CD8-positive, alpha-beta memory T cell (primary cell): ENCODE measurements around the gene CLEC4D. TPM values are rescaled to one million over a fixed set of nuclear protein-coding genes. Genes with fewer than 3 reads are reported as not detected.

ENCODE experiments used
- CTCF ChIA-PET: fragments of 350-600 bp; sonication (Branson Sonifier 250); formaldehyde crosslinking; loops from one replicate; lab custom pipeline; 2021; ENCODE audit warnings: antibody characterized with exemption; lab: Charles Lee
- POLR2A ChIA-PET: fragments of 350-600 bp; sonication (Branson Sonifier 250); formaldehyde crosslinking; loops from one replicate; lab custom pipeline; 2021; ENCODE audit warnings: antibody characterized with exemption; lab: Charles Lee
- DNase-seq, 5 donors: peaks; one replicate each; pipeline versions ENCODE4 v3.0.0 to v3.0.0-alpha.2; 2020 to 2022; ENCODE audit warnings: mixed read lengths in 1 of 5
- H3K27ac ChIP-seq: one replicate; pipeline ENCODE4 v1.7.0; 2013; ENCODE audit warnings: low read depth, mild to moderate bottlenecking, low read length, moderate library complexity
- H3K27me3 ChIP-seq: 2 replicates; pipeline ENCODE4 v1.7.0; 2013; ENCODE audit warnings: low read length, mild to moderate bottlenecking; ENCODE audit not compliant: insufficient read depth, poor library complexity, severe bottlenecking
- H3K36me3 ChIP-seq: 2 replicates; pipeline ENCODE4 v1.7.0; 2013; ENCODE audit warnings: mild to moderate bottlenecking, low read length, moderate library complexity; ENCODE audit not compliant: insufficient read depth
- H3K4me1 ChIP-seq: 2 replicates; pipeline ENCODE4 v1.7.0; 2013; ENCODE audit warnings: mild to moderate bottlenecking, low read length, moderate library complexity; ENCODE audit not compliant: insufficient read depth
- H3K4me3 ChIP-seq: 2 replicates; pipeline ENCODE4 v1.7.0; 2013; ENCODE audit warnings: mild to moderate bottlenecking, low read length
- H3K9me3 ChIP-seq: 2 replicates; pipeline ENCODE4 v1.7.0; 2013; ENCODE audit warnings: mild to moderate bottlenecking, low read length
- H3K27ac Mint-ChIP-seq, 8 donors: one replicate each; pipeline ENCODE4 v1.8.0; 2020 to 2021; ENCODE audit warnings: mixed read lengths in 8 of 8, mild to moderate bottlenecking in 6 of 8, inconsistent platforms in 3 of 8, moderate library complexity in 3 of 8
- H3K27me3 Mint-ChIP-seq, 2 donors: one replicate each; pipeline ENCODE4 v1.8.0; 2020 to 2021; ENCODE audit warnings: mixed read lengths in 2 of 2, mild to moderate bottlenecking in 1 of 2, moderate library complexity in 1 of 2
- H3K36me3 Mint-ChIP-seq, 3 donors: one replicate each; pipeline ENCODE4 v1.8.0; 2020 to 2021; ENCODE audit warnings: mixed read lengths in 3 of 3, inconsistent platforms in 1 of 3, mild to moderate bottlenecking in 1 of 3
- H3K4me1 Mint-ChIP-seq, 3 donors: one replicate each; pipeline ENCODE4 v1.8.0; 2020 to 2021; ENCODE audit warnings: mixed read lengths in 3 of 3, inconsistent platforms in 1 of 3, mild to moderate bottlenecking in 1 of 3
- H3K4me3 Mint-ChIP-seq, 7 donors: one replicate each; pipeline ENCODE4 v1.8.0; 2020 to 2021; ENCODE audit warnings: mixed read lengths in 7 of 7, mild to moderate bottlenecking in 6 of 7, moderate library complexity in 4 of 7, inconsistent platforms in 2 of 7
- H3K9me3 Mint-ChIP-seq, 5 donors: one replicate each; pipeline ENCODE4 v1.8.0; 2020 to 2022; ENCODE audit warnings: mixed read lengths in 5 of 5, mild to moderate bottlenecking in 3 of 5, moderate library complexity in 2 of 5, inconsistent platforms in 1 of 5
- polyA plus RNA-seq: library from polyadenylated mRNA; unstranded; fragments of 300-500 nt; fragmentation: Illumina TruSeq; gene quantifications from one replicate; pipeline ENCODE4 v1.2.3, GENCODE V29; 2021
- total RNA-seq, 2 experiments: library from RNA; stranded (reverse); gene quantifications; one replicate each; pipeline ENCODE4 v1.2.3, GENCODE V29; 2021

CLEC4D gene
- total RNA-seq (not detected), polyA plus RNA-seq (not detected)

DNA sequence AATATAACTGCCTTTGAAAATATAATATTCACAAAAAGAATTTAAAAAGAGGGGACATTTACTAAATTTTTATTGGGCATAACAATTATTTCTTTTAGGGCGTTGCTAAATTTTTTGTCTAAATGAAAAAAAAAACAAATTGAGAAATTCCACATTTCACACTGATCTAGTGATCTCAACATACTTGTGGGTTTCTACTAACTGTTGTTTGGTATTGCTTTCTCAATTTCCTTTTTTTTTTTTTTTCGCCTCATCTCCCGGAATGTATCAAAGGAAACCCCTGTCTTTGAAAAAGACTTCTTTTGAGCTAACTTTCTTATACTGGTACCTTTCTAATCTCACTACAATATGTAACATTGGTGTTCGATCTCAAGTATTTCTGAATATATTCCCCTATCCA is at the start of gene CLEC4D:
CLEC4D (plus strand) TSS at position 248 of the 400 bp plus-strand sequence. CDS start 230 bp downstream, outside the sequence.
- Mint-ChIP-seq H3K9me3 (no peaks in the 10 kb centered on the region), H3K27ac (no peak within 1 kb of the TSS), H3K4me3 (no peak within 1 kb of the TSS), H3K4me1 (peaks cover 0 to 4% (median 0%) of the 10 kb centered on the region in 3 donors), H3K36me3 (no peaks in the 10 kb centered on the region), H3K27me3 (peaks cover 18 to 64% of the 10 kb centered on the region in 2 donors)
- H3K36me3 ChIP-seq: no peaks in the 10 kb centered on the region
- DNase-seq: no peak
- peaks cover 6% of the 10 kb centered on the region for H3K27me3 ChIP-seq
- H3K4me1 ChIP-seq: no peaks in the 10 kb centered on the region
- no peak within 1 kb of the TSS for H3K4me3 ChIP-seq
- ChIA-PET CTCF (no interaction called here), POLR2A (no interaction called here)
- no peak within 1 kb of the TSS for H3K27ac ChIP-seq
- no peaks in the 10 kb centered on the region for H3K9me3 ChIP-seq

DNA sequence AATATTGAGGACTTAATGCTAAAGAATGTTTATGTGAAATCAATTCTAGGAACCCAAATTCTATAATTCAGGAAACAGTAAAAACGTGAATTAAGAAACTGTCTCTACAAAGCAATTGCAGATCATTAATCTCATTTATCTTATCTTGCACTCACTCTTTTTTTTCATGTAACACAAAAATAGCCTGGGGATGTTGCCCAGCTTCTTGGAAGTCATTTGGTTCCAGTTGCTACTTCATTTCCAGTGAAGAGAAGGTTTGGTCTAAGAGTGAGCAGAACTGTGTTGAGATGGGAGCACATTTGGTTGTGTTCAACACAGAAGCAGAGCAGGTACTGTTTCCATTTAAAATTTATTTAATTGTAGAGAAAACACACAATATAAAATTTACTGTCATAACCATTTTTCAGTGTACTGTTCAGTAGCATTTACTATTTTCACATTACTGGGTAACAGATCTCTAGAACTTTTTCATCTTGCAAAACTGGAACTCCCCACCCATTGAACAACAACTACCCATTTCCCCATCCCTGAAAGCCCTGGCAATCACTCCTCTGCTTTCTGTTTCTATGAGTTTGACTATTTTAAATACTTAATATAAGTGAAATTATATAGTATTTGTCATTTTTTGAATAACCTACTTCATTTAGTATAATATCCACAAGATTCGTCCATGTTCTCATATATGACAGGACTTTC is 47.9 kb upstream of the CLEC4D start:
- Histone ChIP-seq H3K4me3 (no peak overlapping the region), H3K27ac (no peak overlapping the region), H3K4me1 (no peaks in the 10 kb centered on the region), H3K36me3 (no peaks in the 10 kb centered on the region), H3K27me3 (no peaks in the 10 kb centered on the region), H3K9me3 (no peaks in the 10 kb centered on the region)
- Mint-ChIP-seq H3K36me3 (peaks cover 0 to 20% (median 2%) of the 10 kb centered on the region in 3 donors), H3K27ac (no peak overlapping the region), H3K27me3 (peaks cover 22 to 46% of the 10 kb centered on the region in 2 donors), H3K4me1 (no peaks in the 10 kb centered on the region), H3K9me3 (peaks cover 0 to 22% (median 12%) of the 10 kb centered on the region in 5 donors), H3K4me3 (no peak overlapping the region)
- ChIA-PET POLR2A (no interaction called here), CTCF (no interaction called here)
- no peak for DNase-seq

DNA sequence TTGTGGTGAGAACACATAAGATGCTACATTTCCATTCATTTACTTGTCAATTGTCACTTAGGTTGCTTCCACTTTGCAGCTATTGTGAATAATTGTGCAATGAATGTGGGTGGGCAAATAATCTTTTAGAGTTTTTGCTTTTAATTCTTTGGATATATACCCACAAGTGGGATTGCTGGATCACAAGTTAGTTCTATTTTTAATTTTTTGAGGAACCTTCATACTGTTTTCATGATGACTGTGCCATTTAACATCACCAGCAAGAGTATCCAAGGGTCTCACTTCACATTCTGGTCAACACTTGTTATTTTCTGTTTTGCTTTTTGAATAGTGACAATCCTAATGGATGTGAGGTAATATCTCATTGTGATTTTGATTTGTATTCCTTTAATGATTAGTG is 47.1 kb upstream of the CLEC4D start:
- Histone ChIP-seq H3K4me1 (no peaks in the 10 kb centered on the region), H3K4me3 (no peak overlapping the region), H3K9me3 (no peaks in the 10 kb centered on the region), H3K36me3 (no peaks in the 10 kb centered on the region), H3K27me3 (no peaks in the 10 kb centered on the region), H3K27ac (no peak overlapping the region)
- peaks cover 22 to 45% of the 10 kb centered on the region in 2 donors for H3K27me3 Mint-ChIP-seq
- ChIA-PET CTCF (no interaction called here), POLR2A (no interaction called here)
- peaks cover 0 to 22% (median 12%) of the 10 kb centered on the region in 5 donors for H3K9me3 Mint-ChIP-seq
- peaks cover 0 to 20% (median 2%) of the 10 kb centered on the region in 3 donors for H3K36me3 Mint-ChIP-seq
- no peak overlapping the region for H3K4me3 Mint-ChIP-seq
- H3K4me1 Mint-ChIP-seq: no peaks in the 10 kb centered on the region
- no peak for DNase-seq
- H3K27ac Mint-ChIP-seq: no peak overlapping the region

DNA sequence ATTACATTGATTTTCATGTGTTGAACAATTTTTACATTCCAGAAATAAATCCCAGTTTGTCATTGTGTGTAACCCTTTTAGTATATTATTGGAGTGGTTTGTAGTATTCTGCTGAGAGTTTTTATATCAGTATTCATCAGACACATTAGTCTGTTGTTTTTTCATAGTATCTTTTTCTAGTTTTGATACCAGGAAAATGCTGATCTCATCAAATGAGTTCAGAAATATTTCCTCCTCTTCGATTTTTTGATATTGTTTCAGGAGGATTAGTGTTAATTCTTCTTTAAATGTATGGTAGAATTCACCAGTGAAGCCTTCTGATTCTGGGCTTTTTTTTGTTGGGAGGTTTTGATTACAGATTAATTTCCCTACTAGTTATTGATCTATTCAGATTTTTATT is 42.2 kb upstream of the CLEC4D start:
- Mint-ChIP-seq H3K27me3 (peaks cover 24 to 56% of the 10 kb centered on the region in 2 donors), H3K36me3 (peaks cover 0 to 20% (median 2%) of the 10 kb centered on the region in 3 donors)
- no peaks in the 10 kb centered on the region for H3K9me3 ChIP-seq

GRCh38 chr12:8475508-8476203 is 37.6 kb upstream of the CLEC4D start:
- no peak overlapping the region for H3K4me3 ChIP-seq
- ChIA-PET CTCF (no interaction called here), POLR2A (no interaction called here)
- H3K36me3 Mint-ChIP-seq: peaks cover 0 to 7% (median 0%) of the 10 kb centered on the region in 3 donors
- H3K4me1 Mint-ChIP-seq: no peaks in the 10 kb centered on the region
- H3K9me3 ChIP-seq: no peaks in the 10 kb centered on the region
- H3K27me3 Mint-ChIP-seq: peaks cover 4 to 36% of the 10 kb centered on the region in 2 donors
- H3K27ac Mint-ChIP-seq: no peak overlapping the region
- H3K27me3 ChIP-seq: no peaks in the 10 kb centered on the region
- no peaks in the 10 kb centered on the region for H3K9me3 Mint-ChIP-seq
- H3K4me1 ChIP-seq: no peaks in the 10 kb centered on the region
- DNase-seq: no peak
- H3K4me3 Mint-ChIP-seq: no peak overlapping the region
- no peaks in the 10 kb centered on the region for H3K36me3 ChIP-seq
- H3K27ac ChIP-seq: no peak overlapping the region

More for the DNA sequence above, 42.2 kb upstream of the CLEC4D start:
- POLR2A ChIA-PET: no interaction called here
- H3K4me1 Mint-ChIP-seq: no peaks in the 10 kb centered on the region
- peaks cover 0 to 22% (median 12%) of the 10 kb centered on the region in 5 donors for H3K9me3 Mint-ChIP-seq
- DNase-seq: no peak
- no peak overlapping the region for H3K27ac ChIP-seq
- H3K4me1 ChIP-seq: no peaks in the 10 kb centered on the region
- CTCF ChIA-PET: no interaction called here
- H3K36me3 ChIP-seq: no peaks in the 10 kb centered on the region
- H3K27me3 ChIP-seq: no peaks in the 10 kb centered on the region
- H3K27ac Mint-ChIP-seq: no peak overlapping the region
- H3K4me3 ChIP-seq: no peak overlapping the region
- no peak overlapping the region for H3K4me3 Mint-ChIP-seq

- CTCF ChIA-PET: interaction anchor here (1.4 kb wide), 1 partner anchor 10 kb away, joined by 4 read pairs; no protein-coding TSS in a partner anchor
- H3K27ac Mint-ChIP-seq: peak overlapping the region in 2 of 8 donors; percentile 3 to 11
Observed at GRCh38 chr12:8482571-8483061, 30.7 kb upstream of the CLEC4D start.

DNA sequence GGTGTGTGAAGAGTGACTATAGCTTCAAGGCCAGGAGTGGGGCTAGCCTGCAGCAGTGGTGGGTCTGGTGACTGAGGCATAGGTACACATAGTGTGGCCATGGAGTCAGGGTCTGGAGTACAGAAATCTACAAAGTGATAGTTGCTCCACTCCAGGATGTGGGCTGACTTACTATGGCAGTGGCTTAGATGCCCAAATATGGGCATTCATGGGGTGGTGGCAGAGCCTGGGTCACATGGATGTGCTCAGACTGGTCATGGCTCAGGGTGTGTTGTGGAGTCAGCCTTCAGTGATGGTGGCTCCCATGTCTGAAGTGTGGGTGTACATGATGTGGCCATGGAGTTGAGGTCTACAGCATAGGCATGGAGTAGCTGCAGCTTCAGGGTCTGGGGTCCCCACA is 30.2 kb upstream of the CLEC4D start:
- Mint-ChIP-seq H3K36me3 (peaks cover 0 to 20% (median 0%) of the 10 kb centered on the region in 3 donors), H3K27me3 (peaks cover 13 to 23% of the 10 kb centered on the region in 2 donors), H3K4me3 (no peak overlapping the region), H3K4me1 (peaks cover 0 to 9% (median 9%) of the 10 kb centered on the region in 3 donors), H3K9me3 (peaks cover 0 to 2% (median 0%) of the 10 kb centered on the region in 5 donors), H3K27ac (peak overlapping the region in 2 of 8 donors; percentile 3 to 11)
- Histone ChIP-seq H3K9me3 (no peaks in the 10 kb centered on the region), H3K4me3 (no peak overlapping the region), H3K4me1 (peaks cover 5% of the 10 kb centered on the region), H3K27me3 (no peaks in the 10 kb centered on the region), H3K27ac (no peak overlapping the region), H3K36me3 (no peaks in the 10 kb centered on the region)
- CTCF ChIA-PET: no interaction called here
- no peak for DNase-seq
- POLR2A ChIA-PET: no interaction called here

More at GRCh38 chr12:8482571-8483061, 30.7 kb upstream of the CLEC4D start:
- no peak overlapping the region for H3K4me3 ChIP-seq
- POLR2A ChIA-PET: no interaction called here
- peaks cover 0 to 2% (median 0%) of the 10 kb centered on the region in 5 donors for H3K9me3 Mint-ChIP-seq
- peaks cover 5% of the 10 kb centered on the region for H3K4me1 ChIP-seq
- no peaks in the 10 kb centered on the region for H3K9me3 ChIP-seq
- no peak overlapping the region for H3K4me3 Mint-ChIP-seq
- peak in 1 of 5 donors; percentile 23 for DNase-seq
- no peak overlapping the region for H3K27ac ChIP-seq
- peaks cover 0 to 9% (median 9%) of the 10 kb centered on the region in 3 donors for H3K4me1 Mint-ChIP-seq
- no peaks in the 10 kb centered on the region for H3K27me3 ChIP-seq
- peaks cover 0 to 21% (median 0%) of the 10 kb centered on the region in 3 donors for H3K36me3 Mint-ChIP-seq
- peaks cover 13 to 28% of the 10 kb centered on the region in 2 donors for H3K27me3 Mint-ChIP-seq
- H3K36me3 ChIP-seq: no peaks in the 10 kb centered on the region
